NCI-H526 (cell line): ENCODE results near the gene ITGAE.
"Not testable (repeated sequence)": the region's sequence is repeated elsewhere in the genome, so short reads cannot be mapped to it uniquely, and the experiment has no call there.

Source experiments
- DNase-seq, 2 experiments: peaks; one replicate each; lab custom pipeline; 2025; lab: John Stamatoyannopoulos, UW

ITGAE gene

DNA sequence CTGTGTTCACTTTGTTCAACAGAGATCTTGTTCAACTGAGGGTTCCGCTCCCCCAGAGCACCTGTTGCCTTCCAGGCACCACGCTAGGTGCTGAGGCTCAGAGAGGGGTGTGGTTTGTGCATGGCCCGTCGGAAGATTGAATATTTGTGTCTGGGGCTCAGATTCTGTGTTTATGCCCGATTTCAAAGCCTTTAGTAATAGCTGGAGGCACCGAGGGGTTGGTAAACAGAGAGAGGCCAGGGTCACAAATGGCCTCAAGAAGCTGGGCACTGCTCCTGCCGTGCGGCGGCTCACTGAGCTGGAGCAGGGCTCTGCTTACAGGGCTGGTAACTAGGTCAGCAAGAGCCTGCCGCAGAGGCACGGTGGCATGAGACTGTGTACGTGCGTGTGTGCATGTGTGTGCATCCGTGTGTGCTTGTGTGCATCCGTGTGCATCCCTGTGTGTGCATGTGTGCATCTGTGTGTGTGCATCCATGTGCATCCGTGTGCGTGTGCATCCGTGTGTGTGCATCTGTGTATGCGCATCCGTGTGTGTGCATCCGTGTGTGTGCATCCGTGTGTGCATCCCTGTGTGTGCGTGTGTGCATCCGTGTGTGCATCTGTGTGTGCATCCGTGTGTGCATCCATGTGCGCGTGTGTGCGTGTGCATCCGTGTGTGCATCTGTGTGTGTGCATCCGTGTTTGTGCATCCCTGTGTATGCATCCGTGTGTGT, 5.4 kb downstream of the ITGAE start:
- DNase-seq, result no peak

- DNase-seq, result no peak
Observed at GRCh38 chr17:3794557-3795389, 6.2 kb downstream of the ITGAE start.

GRCh38 chr17:3794152-3794551, 6.8 kb downstream of the ITGAE start:
- DNase-seq, result not testable (repeated sequence)

- DNase-seq, result not testable (repeated sequence)
Observed at GRCh38 chr17:3793258-3793657, 7.7 kb downstream of the ITGAE start.

GRCh38 chr17:3792481-3792880, 8.5 kb downstream of the ITGAE start:
- DNase-seq, result no peak

DNA sequence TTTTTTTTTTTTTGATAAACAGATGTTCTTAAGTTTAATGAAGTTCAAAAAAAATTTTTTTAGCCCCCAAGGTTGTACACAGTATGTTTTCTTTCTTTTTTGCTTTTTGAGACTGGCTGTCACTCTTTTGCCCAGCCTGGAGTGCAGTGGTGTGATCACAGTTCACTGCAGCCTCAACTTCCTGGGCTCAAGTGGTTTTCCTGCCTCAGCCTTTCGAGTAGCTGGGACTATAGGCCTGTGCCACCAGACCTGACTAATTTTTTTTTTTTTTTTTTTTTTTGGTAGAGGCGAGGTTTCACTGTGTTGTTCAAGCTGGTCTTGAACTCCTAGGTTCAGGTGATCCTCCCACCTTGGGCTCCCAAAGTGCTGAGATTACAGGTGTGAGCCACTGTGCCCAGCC, 12.8 kb downstream of the ITGAE start:
- DNase-seq, result no peak

DNA sequence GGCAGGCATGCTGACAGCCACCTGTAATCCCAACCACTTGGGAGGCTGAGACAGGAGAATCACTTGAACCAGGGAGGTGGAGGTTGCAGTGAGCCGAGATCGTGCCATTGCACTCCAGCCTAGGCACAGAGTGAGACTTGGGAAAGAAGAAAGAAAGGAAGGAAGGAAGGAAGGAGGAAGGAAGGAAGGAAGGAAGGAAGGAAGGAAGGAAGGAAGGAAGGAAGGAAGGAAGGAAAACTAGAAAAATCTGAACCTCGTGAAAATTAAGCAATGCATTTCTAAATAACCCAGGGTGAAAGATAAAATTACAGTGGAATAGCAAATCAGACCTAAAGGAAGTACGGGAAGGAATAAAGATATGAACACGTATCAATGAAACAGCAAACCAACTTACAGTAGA, 15.7 kb downstream of the ITGAE start:
- not testable (repeated sequence) for DNase-seq

- DNase-seq, result no peak
Observed at GRCh38 chr17:3782751-3783150, 18.2 kb downstream of the ITGAE start.

DNA sequence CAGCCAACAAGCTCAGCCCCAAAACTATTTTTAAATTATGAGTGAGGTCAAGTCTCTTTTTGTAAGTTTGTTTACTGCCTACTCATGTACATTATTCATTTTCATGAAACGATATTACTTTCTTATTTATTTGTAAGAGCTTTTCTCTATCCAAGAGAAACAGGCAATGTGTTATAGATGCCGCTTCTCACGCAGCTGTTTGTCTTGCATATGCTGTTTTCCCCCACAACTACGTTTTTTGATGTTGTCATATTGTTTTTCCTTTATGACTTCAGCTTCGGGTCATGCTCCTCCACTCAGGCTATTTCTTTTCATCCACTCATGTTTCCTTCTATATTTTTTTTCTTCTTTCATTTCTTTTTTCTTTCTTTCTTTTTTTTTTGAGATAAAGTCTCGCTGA, 20.0 kb downstream of the ITGAE start:
- no peak for DNase-seq

- DNase-seq, result no peak
Observed at GRCh38 chr17:3777366-3778120, 23.4 kb downstream of the ITGAE start.

GRCh38 chr17:3773966-3774365, 27.0 kb downstream of the ITGAE start:
- DNase-seq, result no peak

GRCh38 chr17:3773511-3773910, 27.5 kb downstream of the ITGAE start:
- no peak for DNase-seq

DNA sequence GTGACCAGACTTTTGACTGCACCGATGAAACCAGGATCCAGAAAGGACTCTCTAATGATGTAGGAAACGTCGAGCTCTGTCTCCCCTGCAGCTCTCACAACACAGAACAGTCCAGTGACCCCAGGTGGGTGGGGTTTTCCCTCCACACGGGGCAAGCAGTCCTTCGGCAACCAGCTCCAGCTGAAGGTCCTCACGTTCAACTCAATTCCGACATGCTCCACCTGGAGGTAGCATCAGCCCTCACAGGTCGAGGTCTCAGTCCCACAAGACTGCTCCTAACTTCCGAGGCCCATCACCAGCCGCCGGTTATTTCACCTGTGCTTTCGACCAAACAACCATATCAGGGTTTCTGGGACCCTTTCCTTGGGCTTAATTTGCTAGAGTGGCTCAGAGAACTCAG, 28.2 kb downstream of the ITGAE start:
- DNase-seq, result no peak

DNA sequence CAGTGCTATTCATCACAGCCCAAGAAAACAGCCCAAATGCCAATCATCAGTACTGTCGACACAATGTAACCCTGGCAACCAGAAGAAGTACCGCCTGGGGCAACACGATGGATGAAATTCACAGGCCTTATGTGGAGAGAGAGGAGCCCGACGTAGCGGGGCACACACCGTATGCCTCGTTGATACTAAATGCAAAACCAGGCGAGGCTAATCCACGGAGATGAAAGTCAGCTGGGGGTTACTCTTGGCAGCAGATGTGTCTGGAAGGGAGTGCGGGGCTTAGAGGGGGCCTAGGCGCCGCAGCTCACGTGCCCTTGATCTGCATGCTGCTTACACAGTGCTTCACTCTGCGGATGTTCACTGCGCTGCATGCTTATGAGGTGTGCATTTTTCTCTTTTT, 29.8 kb downstream of the ITGAE start:
- DNase-seq, result no peak

DNA sequence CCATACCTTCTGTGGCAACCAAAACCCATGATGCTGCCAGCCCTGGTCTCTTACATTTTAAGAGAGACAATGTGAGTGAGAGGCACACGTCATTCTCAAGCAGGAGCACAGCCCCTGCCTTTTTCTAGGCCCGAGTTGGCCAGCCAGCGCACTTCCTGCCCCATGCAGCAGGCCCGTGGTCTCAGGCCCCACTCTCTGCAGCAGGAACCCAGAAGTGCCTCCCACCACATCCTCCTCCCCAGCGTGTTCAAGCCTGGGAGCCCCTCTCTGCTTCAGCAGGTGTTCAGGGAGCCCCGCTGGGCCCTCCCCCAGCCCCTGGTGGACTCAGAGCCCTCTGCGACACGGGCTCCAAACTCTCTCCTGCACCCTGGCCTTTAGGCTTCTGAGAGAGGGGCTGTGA, 30.5 kb downstream of the ITGAE start:
- no peak for DNase-seq

- DNase-seq, result no peak
Observed at GRCh38 chr17:3768769-3769168, 32.2 kb downstream of the ITGAE start.

DNA sequence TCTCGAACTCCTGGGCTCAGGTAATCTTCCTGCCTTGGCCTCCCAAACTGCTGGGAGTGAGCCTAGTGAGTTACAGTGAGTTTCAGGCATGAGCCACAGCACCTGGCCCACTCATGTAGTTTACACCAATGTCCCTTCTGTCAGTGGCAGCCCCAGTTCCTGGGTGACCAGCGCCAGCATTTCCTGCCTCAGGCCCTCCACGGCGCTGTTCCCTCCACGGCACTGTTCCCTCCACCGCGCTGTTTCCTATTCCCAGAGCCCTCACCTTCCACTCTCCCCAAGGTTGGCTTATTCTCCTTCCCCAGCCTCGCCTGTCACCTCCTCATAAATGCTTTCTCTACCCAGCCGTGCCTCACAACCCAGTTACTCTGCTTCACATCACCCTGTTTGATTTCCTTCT, 32.6 kb downstream of the ITGAE start:
- DNase-seq, result no peak

DNA sequence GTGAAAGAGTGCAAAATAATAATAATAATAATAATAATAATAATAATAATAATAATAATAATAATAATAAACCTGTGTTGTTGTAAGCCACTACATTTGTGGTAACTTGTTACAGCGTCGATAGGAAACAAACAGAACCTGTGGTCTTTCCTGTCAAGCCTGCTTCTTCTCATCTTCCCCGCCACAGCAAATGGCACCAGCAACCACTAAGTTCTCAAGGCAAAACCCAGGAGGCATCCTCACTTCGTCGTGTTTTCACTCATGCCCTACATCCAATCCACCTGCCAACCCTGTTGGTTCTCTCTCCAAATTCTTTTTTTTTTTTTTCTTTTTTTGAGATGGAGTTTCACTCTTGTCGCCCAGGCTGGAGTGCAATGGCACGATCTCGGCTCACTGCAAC, 34.2 kb downstream of the ITGAE start:
- DNase-seq, result no peak

DNA sequence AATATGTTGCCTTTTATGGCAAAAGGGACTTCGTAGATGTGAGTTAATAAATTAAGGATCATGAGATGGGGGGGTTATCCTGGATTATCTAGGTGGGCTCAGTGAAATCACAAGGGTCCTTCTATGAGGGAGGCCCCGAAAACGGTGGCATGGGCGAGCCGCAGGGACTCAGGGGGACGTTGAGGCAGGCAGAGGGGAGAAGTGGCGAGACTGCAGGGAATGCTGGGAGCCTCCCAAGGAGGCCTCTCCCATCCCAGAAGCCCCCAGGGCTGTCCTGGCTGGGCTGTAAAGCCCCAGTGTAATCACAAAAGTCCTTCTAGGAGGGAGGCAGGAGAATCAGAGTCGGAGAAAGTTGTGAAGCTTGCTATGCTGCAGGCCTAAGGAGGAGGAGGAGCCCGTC, 35.0 kb downstream of the ITGAE start:
- no peak for DNase-seq

- DNase-seq, result no peak
Observed at GRCh38 chr17:3763777-3764170, 37.2 kb downstream of the ITGAE start.

DNA sequence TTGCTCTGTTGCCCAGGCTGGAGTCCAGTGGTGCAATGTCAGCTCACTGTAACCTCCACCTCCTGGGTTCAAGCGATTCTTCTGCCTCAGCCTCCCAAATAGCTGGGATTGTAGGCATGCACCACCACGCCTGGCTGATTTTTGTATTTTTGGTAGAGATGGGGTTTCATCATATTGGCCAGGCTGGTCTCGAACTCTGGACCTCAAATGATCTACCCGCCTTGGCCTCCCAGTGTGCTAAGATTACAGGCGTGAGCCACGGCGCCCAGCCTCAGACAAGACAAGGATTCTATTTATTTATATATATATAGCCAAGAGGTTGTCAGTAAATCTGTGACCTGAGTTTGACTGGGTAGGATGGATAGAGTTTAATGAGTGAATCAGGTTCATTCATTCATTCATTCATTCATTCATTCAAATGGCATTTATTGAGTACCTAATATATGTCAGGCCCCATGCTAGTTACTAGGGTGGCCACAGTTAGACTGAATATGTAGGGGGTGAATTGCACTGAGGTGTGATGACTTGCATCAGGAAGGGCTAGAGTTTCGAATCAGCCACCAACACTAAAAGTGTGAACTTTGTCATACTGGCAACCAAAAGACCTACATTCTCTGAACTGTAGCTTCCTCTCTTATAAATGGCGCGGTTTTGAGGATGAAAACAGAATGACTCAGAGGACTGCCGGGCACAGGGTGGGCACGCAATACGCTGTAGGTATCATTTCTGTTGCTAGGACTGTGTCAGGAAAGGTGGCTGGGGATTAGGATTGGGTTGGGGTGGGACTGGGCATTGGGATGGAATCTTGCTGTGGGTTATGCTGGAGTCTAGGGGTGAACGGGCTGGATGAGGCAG, 37.8 kb downstream of the ITGAE start:
- DNase-seq, result no peak

- no peak for DNase-seq
Observed at GRCh38 chr17:3761918-3762380, 39.0 kb downstream of the ITGAE start.
